K562 (cell line): ENCODE measurements around the gene CUEDC2. TPM values are rescaled to one million over a fixed set of nuclear protein-coding genes. Genes with fewer than 3 reads are reported as not detected.

ENCODE experiments used
- C11orf30 ChIP-seq: fragments of 450-650 bp; IDR thresholded peaks from 2 replicates; pipeline ENCODE4 v1.6.1; 2016; ENCODE audit warnings: low read depth, mild to moderate bottlenecking
- CREM ChIP-seq: IDR thresholded peaks from 2 replicates; pipeline ENCODE4 v1.6.1; 2014; ENCODE audit warnings: antibody characterized with exemption, low read depth
- CTCF ChIP-seq, 3 experiments: IDR thresholded peaks in 2 of 3; conservative IDR thresholded peaks in 1 of 3; 2 replicates each; pipeline ENCODE4 v1.5.1; 2011 to 2012; ENCODE audit warnings: low read length in 3 of 3, mild to moderate bottlenecking in 3 of 3, control low read depth in 2 of 3, improper control_type of control experiment in 1 of 3, inconsistent platforms in 1 of 3, low read depth in 1 of 3, mixed read lengths in 1 of 3, moderate library complexity in 1 of 3; ENCODE audit not compliant: insufficient read depth in 2 of 3
- E2F6 ChIP-seq, 2 experiments: IDR thresholded peaks; 2 replicates each; pipeline ENCODE4 v1.6.1; 2011; ENCODE audit warnings: borderline replicate concordance in 1 of 2, control low read depth in 1 of 2, low read depth in 1 of 2, low read length in 1 of 2, mild to moderate bottlenecking in 1 of 2, mixed read lengths in 1 of 2, moderate library complexity in 1 of 2; ENCODE audit not compliant: insufficient read depth in 1 of 2, insufficient read length in 1 of 2, poor library complexity in 1 of 2, severe bottlenecking in 1 of 2; ENCODE audit errors: extremely low read depth in 1 of 2
- ETS1 ChIP-seq: conservative IDR thresholded peaks from 2 replicates; pipeline ENCODE4 v1.6.1; 2011; ENCODE audit warnings: low read depth, mild to moderate bottlenecking, low read length; ENCODE audit not compliant: control insufficient read depth
- HCFC1 ChIP-seq: IDR thresholded peaks from 2 replicates; pipeline ENCODE4 v1.6.1; 2012; ENCODE audit warnings: low read depth, low read length, improper control_type of control experiment
- HMGXB4 ChIP-seq: sonication (generic); formaldehyde crosslinking; IDR thresholded peaks from 2 replicates; pipeline ENCODE4 v1.8.1; 2023; ENCODE audit warnings: mild to moderate bottlenecking, missing genetic modification reagents
- HNRNPL ChIP-seq: fragments of 200-400 bp; formaldehyde crosslinking; IDR thresholded peaks from 2 replicates; pipeline ENCODE4 v1.6.1; 2017; ENCODE audit warnings: low read depth, mild to moderate bottlenecking, low read length
- LCOR ChIP-seq: sonication (generic); formaldehyde crosslinking; IDR thresholded peaks from 2 replicates; pipeline ENCODE4 v1.8.0; 2022; ENCODE audit warnings: mild to moderate bottlenecking, missing genetic modification reagents
- NR2C2 ChIP-seq, 2 experiments: fragments of 200-800 bp in 1 of 2; sonication (Bioruptor generic) in 1 of 2; sonication (generic) in 1 of 2; formaldehyde crosslinking in 1 of 2; IDR thresholded peaks; 2 replicates each; pipeline versions ENCODE4 v1.6.1 to v1.8.0; 2016 to 2022; ENCODE audit warnings: mild to moderate bottlenecking in 1 of 2, missing compliant biosample characterization in 1 of 2, missing genetic modification characterization in 1 of 2, missing genetic modification reagents in 1 of 2
- POLR2A ChIP-seq: fragments of 450-650 bp; conservative IDR thresholded peaks from 2 replicates; pipeline ENCODE4 v1.6.1; 2016
- POLR2G ChIP-seq: fragments of 200-400 bp; formaldehyde crosslinking; IDR thresholded peaks from 2 replicates; pipeline ENCODE4 v1.6.1; 2017; ENCODE audit warnings: low read depth, mild to moderate bottlenecking, antibody characterized with exemption, low read length, moderate library complexity
- SMC3 ChIP-seq: conservative IDR thresholded peaks from 2 replicates; pipeline ENCODE4 v1.6.1; 2011; ENCODE audit warnings: low read depth, low read length, improper control_type of control experiment; ENCODE audit not compliant: insufficient read depth
- UBTF ChIP-seq, 2 experiments: IDR thresholded peaks; 2 replicates each; pipeline ENCODE4 v1.6.1; 2012; ENCODE audit warnings: improper control_type of control experiment in 2 of 2, low read depth in 2 of 2, low read length in 2 of 2, borderline replicate concordance in 1 of 2
- YY1 ChIP-seq, 3 experiments: IDR thresholded peaks; 2 replicates each; pipeline ENCODE4 v1.6.1; 2011; ENCODE audit warnings: low read length in 2 of 3, mild to moderate bottlenecking in 2 of 3, moderate library complexity in 2 of 3, borderline replicate concordance in 1 of 3, control low read depth in 1 of 3, low read depth in 1 of 3; ENCODE audit not compliant: insufficient read depth in 3 of 3, insufficient replicate concordance in 2 of 3, control insufficient read depth in 1 of 3, insufficient read length in 1 of 3; ENCODE audit errors: extremely low read depth in 1 of 3
- polyA plus RNA-seq, 8 experiments: library from polyadenylated mRNA; depleted of rRNA in 4 of 8; stranded (reverse) in 5 of 8; unstranded in 3 of 8; fragments of >200 nt; fragmentation: Nextera tagmentation in 2 of 8; fragmentation: Illumina TruSeq in 1 of 8; extraction: Ambion mirVana in 2 of 8; extraction: Trizol in 1 of 8; gene quantifications; 2 replicates each; pipeline versions ENCODE4 v1.2.1 to v1.2.3, GENCODE V29; 2011 to 2014; ENCODE audit warnings: inconsistent platforms in 1 of 8, missing spikeins in 1 of 8
- total RNA-seq, 7 experiments: library from RNA; depleted of rRNA in 6 of 7; stranded (reverse); fragments of >200 nt in 6 of 7; fragmentation: Illumina TruSeq in 2 of 7; extraction: Trizol in 2 of 7; gene quantifications; 2 replicates each; pipeline versions ENCODE4 v1.2.1 to v1.2.3, GENCODE V29; 2011 to 2021; ENCODE audit warnings: low replicate concordance in 1 of 7

CUEDC2 gene
- total and polyA plus RNA-seq, 9 of the 15 experiments (the other 6 are each of a cell fraction or from before 2014, with no cell fraction given): 8.5 to 48.9 (median 27.4) TPM

GRCh38 chr10:102421757-102422512 lies 10.4 kb downstream of the CUEDC2 start (continued):
- TF ChIP-seq YY1 (IDR thresholded peaks at IDR 0.05; ENCODE audit: borderline replicate concordance in 1 of 3, control insufficient read depth in 1 of 3, extremely low read depth in 1 of 3, insufficient read depth in 3 of 3, insufficient read length in 1 of 3, insufficient replicate concordance in 2 of 3, low read depth in 1 of 3, low read length in 2 of 3) (peak in 2 of 3 experiments; percentile 8 to 24), CTCF (IDR thresholded peaks at IDR 0.05 in 2 of 3, conservative IDR thresholded peaks at IDR 0.05 in 1 of 3; ENCODE audit: insufficient read depth in 2 of 3, low read depth in 1 of 3, low read length in 3 of 3) (no peak), NR2C2 (CRISPR knock-in tag; IDR thresholded peaks at IDR 0.05) (peak; percentile 48; the same call in 1 of the 2 replicates), NR2C2 (tag; IDR thresholded peaks at IDR 0.05) (no peak), SMC3 (no peak), HCFC1 (no peak), E2F6 (IDR thresholded peaks at IDR 0.05; ENCODE audit: borderline replicate concordance in 1 of 2, extremely low read depth in 1 of 2, insufficient read depth in 1 of 2, insufficient read length in 1 of 2, low read depth in 1 of 2, low read length in 1 of 2, poor library complexity in 1 of 2, severe bottlenecking in 1 of 2) (peak; percentile 36 to 53), C11orf30 (no peak), HMGXB4 (CRISPR knock-in tag) (no peak), CREM (peak; percentile 57), HNRNPL (peak; percentile 42; the same call in 1 of the 2 replicates), UBTF (IDR thresholded peaks at IDR 0.05; ENCODE audit: borderline replicate concordance in 1 of 2, low read depth in 2 of 2, low read length in 2 of 2) (0 out of 4 replicates have a peak, but pooled peaks of 1 of the 2 experiments have one; percentile 50), LCOR (0 out of 2 replicates have a peak, but pooled peaks have one; percentile 15), ETS1 (0 out of 2 replicates have a peak, but pooled peaks have one; percentile 13), POLR2G (peak; percentile 67), POLR2A (peak; percentile 51; the same call in 1 of the 2 replicates)
